Stimulated activated CD8-positive, alpha-beta memory T cell treated with anti-CD3 and anti-CD28 coated beads, Interleukin-12 subunit alpha, Interleukin-12 subunit beta, amount 100 ng/mL, for 4 hours (primary cell): ENCODE measurements around the gene ZNF311.

Experiments used
- DNase-seq: peaks from one replicate; pipeline ENCODE4 v3.0.0-alpha.2; 2020; ENCODE audit warnings: low read depth

The ZNF311 gene

DNA sequence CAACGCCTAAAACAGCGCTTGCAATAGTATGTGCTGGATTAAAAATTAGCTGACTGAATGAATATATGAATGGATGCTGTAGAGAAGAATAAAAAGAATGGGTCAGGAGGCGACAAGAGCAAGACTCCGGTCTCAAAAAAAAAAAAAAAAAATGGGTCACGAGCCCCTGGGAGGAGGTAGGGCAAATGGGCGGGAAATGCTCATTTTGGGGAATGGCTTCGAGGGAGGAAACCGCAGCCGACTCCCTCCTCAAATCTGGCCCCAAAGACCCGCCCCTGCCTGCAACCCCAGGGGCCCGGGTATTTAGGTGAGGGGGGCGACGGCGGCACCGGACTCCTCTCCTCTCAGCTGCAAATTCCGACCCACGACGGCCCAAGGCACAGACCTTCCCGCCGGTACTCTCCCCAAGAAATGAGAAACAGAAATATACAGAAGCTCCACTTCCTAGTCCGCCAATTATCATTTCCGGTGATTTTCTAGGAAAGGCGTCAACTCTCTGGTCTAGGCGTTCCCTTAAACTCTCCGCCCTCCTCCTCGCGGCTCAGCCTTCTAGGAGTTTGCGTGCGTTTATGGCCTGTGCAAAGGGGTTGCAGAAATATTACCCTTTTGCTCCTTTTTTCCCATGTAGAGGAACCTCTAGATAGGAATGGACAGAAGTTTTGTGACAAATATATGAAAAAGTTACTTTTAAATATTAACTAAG is at the start of gene ZNF311:
Gene ZNF311 (minus strand): TSS at position 133 of the 703 bp plus-strand sequence. CDS start 1,361 bp downstream, outside the sequence.
- DNase-seq, result no peak

DNA sequence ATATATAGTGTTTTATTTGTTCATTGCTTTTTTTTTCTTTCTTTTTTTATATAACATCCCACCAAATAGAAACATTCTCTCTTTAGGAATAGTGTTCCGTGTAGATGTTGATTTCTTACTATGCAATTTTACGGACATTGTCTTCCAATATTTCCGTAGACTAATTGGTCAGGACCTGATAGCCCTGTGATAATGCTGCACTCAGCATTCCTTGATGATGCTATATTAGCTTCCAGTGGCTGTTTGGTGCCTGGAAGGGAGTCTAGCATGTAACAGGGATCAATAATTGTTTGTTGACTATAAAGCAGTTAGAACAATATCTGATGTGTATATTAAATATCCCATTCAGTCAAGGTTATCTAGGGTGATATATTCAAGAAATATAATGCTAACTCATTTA is 46.6 kb upstream of the ZNF311 start:
- no peak for DNase-seq

DNA sequence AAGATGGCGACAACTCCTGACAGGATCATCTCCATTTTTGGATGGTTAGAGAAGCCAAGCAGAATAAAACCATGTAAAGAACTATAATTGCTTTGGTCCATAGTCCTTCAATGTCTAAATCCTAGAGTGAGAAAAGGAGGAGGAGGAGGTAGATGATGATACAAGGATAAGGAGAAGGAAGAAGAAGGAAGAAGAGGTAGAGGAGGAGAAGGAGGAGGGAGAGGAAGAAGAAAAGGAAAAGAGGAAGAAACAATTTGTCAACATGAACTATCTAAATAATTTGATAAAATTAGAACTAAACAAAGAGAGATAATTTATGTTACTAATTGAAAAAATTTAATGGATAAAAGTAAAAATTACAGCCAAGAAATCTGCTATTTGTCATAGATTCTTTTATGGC is 40.0 kb upstream of the ZNF311 start, which contains the start of gene OR2W1:
Gene OR2W1 (minus strand): TSS at position 101 of the 400 bp plus-strand sequence. CDS start 0 bp downstream, at position 101.
- no peak for DNase-seq

DNA sequence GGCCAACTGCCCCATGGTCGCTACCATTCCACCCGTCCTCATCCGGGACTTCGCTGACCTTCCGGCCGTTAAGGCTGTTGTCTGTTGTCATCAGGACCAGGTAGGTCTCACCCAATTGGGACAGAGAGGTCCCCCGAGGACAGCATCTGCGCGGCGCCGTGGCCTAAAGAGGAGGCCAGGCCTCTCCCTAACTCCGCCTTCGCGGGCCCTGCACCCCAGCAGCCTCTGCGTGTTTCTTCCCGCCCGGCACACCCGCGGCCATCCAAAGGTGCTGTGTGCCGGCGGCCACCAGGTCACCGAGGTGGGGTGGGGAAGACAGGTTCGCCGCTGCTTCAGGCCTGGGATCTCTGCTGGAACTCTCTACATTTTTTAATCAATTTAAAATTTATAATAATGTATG is 30.8 kb upstream of the ZNF311 start:
- no peak for DNase-seq

DNA sequence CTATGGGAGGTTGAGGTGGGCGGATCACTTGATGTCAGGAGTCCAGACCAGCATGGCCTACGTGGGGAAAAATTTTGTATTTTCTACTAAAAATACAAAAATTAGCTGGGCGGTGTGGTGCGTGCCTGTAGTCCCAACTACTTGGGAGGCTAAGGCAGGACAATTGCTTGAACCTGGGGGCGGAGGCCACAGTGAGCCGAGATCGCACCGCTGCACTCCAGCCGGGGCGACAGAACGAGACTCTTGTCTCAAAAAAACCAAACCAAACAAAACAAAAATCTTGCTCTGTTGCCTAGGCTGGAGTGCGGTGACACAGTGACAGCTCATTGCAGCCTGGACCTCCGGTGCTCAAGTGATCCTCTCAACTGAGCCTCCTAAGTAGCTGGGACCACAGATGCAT is 23.7 kb upstream of the ZNF311 start:
- no peak for DNase-seq

DNA sequence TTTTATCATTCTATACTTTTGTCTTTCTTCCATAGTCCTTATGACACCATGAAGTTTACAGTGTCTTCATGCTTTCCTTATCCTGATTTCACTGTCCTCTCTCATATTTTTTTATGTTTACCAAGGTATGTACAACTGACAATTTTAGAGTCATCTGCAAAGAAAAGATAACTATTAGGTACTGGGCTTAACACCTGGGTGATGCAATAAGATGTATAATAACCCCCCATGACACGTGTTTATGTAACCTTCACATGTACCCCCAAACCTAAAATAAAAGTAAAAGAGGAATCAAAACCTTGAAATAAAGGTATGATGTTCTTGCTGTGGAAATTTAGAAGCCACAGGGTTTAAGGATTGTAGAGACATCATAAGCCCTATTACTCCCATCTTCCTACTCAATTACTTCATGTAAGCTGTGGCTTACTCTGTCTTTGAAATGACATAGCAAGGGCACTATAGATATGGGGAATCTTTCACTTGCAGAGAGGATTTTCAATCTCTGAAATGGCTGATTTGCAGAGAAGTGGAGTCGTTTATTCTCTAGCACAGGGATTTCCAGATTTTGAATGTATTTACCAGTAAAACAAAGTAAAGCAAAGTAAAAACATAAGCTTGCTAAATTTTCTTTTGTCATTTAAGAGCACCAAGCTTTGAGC is 20.9 kb upstream of the ZNF311 start:
- DNase-seq, result no peak

DNA sequence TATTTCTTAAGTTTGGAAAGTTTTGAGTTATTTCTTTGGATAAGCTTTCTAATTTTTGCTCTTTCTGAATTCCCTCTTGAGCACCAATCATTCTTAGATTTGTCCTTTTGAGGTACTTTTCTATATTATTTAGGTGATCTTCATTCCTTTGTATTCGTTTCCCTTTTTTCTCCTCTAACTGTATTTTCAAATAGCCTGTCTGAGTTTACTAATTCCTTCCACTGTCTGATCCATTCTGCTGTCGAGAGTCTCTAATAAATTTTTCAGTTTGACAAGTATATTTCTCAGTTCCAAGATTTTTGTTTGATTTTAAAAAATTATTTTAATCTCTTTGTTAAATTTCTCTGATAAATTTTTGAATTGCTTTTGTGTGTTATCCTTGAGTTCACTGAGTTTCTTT is 16.3 kb upstream of the ZNF311 start:
- DNase-seq, result no peak

DNA sequence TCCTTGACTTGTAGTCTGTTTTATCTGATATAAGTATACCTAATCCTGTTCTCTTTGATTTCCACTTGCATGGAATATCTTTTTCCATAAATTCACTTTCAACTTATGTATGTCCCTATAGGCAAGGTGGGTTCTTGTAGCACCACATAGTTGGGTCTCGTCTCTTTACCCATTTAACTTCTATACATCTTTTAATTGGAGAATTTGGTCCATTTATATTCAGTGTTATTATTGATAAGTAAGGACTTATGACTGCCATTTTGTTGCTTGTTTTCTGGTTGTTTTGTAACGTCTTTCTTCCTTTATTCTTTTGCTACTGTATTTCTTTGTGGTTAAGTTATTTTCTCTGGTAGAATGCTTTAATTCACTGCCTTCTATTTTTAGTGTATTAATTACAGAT is 14.5 kb upstream of the ZNF311 start:
- DNase-seq, result no peak

DNA sequence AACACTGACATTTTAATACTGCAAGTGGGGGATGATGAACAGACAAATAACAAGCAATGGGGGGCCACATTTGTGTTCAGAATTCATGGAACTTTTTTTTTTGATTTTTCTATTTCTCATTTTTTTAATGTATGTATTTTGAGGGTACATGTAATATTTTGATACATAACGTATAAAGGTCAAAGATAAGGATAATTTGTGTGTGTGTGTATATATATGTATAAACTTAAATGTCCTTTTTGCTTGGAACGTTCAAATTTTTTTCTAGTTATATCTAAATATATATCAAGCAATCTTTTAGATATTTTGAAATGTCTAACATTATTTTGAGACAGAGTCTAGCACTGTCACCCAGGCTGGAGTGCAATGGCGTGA is 12.3 kb upstream of the ZNF311 start:
- no peak for DNase-seq

DNA sequence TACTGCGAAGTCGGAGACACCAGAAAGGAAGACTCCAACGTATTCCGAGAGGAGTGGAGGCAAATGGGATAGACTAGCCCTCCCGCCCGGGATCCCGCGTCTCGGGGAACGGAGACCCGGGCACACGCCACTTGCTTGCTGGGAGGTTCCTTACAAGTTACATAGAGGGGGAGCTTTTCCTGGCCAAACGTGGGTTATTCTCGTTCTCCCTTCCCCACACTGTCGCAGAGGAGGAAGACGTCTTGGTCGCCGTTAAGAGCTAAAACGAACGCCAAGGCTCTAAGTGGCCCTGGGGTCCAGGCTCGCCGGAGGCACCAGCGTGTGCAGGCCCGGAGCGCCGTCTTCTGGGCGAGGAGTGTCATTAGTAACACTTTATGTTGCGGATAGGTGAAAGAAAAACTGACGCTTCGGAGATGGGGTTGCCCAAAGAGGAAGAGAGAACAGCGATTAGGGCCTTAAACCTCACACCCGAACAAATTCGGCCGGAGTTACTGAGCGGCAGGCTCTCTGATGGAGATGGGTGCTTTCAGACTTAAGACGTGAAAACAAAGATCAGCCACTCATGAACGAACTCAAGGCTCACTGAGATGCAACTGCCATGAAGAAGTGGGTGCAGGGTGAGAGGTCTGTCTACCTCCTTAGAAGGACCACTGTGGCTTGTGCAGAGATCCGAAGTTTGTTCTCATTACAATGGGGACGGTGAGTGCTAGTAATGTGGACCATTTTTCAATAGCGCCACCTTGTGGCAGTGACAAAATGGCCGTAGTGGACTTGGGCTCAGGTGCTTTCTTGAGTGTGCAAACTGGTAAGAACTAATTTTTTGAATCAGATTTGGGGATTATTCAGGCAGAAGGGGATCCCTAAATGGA is 11.7 kb upstream of the ZNF311 start:
- peak; percentile 55 for DNase-seq

DNA sequence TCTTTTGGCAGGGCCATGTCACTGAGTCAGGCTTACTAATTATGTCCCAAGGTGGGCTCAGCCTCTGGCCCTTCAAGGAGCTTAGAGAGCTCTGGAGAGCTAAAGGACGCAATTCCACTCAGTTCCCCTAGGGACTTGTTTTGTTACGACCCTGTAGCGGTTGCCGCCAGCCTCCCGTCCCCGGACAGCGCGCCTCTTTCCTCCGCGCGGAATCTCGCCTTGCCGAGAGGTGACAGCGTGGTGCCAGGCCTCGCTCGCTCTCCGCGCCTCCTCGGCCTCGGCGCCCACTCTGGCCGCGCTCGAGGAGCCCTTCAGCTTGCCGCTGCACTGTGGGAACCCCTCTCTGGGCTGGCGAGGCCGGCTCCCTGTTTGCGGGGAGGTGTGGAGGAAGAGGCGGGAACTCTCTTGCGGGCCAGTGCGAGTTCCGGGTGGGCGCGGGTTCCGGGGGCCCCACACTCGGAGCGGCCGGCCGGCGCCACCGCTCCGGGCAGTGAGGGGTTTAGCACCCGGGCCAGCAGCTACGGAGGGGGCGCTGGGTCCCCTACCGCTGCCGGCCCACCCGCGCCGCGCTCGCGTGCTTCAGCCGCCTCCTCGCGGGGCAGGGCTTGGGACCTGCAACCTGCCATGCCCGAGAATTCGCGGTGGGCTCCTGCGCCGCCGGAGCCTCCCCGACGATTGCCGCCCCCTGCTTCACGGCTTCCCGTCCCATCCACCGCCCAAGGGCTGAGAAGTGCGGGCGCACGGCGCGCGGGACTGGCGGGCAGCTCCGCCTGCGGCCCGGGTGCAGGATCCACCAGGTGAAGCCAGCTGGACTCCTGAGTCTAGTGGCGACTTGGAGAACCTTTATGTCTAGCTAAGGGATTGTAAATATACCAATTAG is 9.9 kb upstream of the ZNF311 start:
- no peak for DNase-seq

DNA sequence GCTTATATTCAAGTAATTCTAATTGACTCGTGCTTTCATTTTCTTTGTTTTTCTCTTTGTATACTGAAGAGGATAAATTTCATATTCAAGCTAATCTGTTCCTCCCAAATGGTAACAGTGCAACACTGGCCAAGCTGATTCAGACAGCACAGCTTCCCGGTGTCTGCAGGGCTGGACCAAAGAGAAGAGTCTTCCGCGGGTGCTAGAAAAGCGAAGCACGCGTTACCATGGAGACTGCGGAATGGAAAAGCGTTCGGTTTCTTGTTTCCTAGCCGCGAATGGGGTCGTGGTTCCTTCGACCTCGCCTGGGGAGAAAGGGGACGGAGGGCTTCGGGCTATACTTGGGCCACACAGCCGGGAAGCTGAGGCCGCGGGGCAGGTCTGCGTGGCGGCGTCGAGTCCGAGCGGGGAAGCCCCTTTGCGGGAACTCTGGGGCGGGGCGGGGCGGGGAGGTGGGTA is 6.2 kb upstream of the ZNF311 start:
- no peak for DNase-seq

DNA sequence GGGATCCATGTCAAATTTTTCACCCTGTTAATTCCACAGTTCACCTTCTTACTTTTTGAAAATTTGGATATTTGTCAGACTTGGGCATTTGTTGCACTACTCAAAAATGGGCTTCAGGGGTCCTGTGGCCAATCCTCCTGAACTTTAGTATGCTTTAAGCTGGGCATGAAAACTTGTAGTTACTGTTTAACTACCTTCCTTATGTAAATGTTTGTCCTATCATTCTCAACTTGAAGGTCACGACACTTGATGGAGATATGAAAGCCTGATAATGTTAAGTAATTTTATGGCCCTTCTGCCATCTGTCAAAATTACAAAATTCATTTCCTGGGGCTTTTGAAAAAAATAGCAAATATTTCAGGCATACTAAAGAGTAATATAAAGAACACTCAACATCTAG is 4.2 kb upstream of the ZNF311 start:
- DNase-seq, result no peak

DNA sequence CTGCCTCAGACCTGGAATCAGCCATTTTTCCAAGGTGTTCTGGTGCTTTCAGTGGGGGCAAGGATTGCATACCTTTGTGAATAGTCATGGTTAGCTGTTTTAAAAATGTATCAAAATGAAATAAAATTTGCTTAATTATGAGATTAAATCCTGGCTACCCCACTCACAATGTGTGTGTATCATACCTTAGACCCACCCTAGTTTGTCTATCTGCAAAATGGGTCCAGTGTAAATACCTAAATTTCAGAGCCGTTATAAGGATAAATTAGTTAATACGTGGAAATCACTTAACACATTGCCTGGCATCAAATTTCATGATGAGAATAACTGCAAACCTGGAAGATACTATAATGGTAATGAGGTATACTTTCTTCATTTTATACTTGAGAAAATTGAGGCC is 3.0 kb upstream of the ZNF311 start:
- no peak for DNase-seq

DNA sequence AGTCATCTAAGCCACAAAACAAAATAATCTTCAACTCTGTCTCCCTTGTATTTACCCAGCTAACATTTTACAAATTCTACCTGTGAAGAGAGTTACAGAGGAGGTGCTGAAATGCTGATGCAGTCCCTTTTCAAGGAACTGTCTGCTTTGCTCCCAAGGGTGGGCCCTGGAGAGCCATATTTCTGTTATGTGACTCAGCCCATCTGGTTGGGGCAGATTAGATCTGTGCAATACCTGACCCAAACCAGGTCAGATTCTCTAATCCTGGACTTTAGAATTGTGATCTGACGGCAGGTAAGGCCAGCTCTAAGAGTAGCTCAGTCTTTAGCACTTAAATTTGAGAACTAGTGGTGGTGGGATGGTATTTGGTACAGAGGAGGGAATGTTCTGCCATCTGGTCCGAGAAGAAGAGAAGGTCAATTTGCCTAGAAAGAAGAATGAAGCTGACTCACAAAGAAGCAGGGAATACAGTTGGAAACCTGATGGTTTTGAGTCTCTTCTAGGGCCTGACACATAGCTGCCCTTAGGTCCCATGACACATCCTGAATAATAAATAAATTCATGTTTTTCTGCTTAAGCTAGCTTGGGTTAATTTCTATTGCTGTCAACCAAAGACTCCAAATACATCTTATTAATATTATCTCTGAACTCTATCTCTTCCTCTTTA is 8.1 kb downstream of the ZNF311 start:
- DNase-seq, result no peak

DNA sequence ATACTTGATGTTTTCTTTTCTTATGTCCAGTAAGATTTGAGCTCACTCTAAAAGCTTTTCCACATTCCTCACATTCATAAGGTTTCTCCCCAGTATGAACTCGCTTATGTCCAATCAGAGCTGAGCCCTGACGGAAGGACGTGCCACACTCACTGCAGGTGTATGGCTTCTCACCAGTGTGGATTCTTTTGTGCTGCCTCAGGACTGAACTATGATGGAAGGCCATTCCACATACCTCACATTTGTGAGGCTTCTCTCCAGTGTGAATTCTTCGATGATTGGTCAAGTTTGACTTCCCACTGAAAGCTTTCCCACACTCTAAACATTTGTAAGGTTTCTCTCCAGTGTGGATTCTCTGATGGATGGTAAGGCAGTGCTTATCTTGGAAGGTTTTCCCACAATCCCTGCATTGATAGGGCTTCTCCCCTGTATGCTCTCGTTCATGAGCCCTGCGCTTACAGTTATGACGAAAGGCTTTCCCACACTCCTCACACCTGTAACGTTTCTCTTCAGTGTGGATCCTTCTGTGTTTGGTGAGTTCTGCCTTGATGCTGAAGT is 9.9 kb downstream of the ZNF311 start:
- no peak for DNase-seq

DNA sequence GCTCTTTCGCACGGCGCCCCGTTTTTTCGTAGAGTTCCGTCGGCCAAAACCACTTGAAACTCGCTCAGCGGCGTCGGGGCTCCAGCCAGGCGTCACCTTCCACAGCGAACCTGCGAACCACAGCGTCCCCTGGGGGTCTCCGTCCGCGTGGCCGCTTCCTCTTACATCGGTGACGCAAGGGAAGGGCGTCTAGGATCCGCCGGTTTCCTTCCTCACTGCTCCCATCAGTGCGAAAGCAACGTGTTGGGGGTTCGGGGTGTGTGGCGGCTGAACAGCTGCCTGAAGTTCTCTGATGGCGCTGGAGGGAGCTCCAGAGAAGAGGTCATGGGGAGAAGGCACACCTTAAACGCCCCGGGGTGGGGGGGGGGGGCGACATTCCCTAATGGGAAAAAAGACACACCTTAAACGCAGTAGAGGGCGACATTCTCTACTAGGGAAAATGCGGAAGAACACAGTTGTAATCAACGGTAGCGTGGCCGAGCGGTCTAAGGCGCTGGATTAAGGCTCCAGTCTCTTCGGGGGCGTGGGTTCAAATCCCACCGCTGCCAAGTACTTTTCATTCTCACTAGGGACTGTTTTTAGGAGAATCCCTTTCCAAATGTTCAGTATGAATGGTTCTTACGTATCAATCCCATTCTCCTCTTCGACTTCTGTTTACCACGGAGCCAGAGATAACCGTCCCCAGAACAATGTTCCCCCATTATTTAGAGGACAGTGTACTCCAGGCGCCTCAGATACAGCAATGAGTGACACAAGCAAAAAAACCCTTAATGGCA is 16.4 kb downstream of the ZNF311 start:
- DNase-seq, result peak; percentile 41

DNA sequence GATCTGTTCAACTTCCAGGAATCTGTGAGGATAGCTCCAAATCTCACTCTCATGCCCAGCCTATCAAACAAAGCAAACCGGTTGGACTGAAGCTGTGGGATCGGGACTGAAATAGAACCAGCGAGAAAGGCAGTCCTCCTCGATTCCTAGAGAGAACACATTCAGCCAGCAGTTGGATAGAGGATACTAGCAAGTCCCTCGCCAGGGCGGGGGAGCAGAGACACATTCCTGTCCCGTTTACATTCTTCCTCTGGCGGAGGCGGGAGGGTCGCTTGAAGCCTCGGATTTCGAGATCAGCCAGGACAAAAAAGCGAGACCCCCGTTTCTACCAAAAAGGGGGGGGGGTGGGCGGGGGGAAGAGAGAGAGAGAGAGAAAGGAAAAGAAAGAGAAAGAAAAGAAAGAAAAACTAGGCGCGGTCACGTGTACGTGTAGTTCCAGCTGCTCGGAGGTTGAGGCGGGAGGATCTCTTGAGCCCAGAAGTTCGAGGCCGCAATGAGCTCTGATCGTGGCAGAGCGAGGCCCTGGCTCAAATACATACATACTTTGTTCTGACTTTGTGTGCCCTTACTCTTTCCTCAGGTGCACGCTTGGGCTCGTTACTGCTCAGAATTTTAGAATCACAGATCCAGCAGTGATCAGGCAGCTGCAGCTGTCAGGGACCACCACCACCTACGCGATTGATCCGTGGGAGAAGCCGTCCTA is 19.5 kb downstream of the ZNF311 start:
- DNase-seq, result no peak

DNA sequence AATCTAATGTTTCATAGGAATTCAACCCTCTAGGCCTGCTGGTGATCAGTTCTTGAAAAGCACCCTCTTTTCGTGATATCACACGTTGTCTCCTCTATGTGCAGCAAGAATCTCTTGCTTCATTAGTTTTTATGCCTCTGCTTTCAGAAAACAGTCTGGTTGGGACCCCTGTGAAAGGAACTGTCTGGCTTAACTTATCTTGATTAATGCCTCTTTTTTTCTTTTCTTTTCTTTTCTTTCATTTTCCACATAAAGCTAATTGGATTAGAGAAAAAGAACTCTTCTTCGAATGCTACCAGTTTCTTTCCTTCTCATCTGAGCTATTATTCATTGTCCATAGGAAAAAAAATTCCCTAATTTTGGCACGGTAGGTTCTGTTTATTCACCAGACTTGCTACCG is 21.3 kb downstream of the ZNF311 start:
- DNase-seq, result no peak
